HepG2 (cell line): ENCODE data around the gene VSNL1. TPM values are rescaled to one million over a fixed set of nuclear protein-coding genes. Genes with fewer than 3 reads are reported as not detected.
A peak's percentile ranks its signal among the peaks of the same experiment; 100 is the strongest.

Source experiments
- ARID2 ChIP-seq: sonication (generic); formaldehyde crosslinking; IDR thresholded peaks from 2 replicates; pipeline ENCODE4 v1.8.1; 2022; ENCODE audit warnings: mild to moderate bottlenecking, missing genetic modification reagents, borderline replicate concordance
- ATF1 ChIP-seq: IDR thresholded peaks from 2 replicates; pipeline ENCODE4 v1.6.1; 2016; ENCODE audit warnings: mild to moderate bottlenecking, control low read depth
- CEBPZ ChIP-seq: IDR thresholded peaks from 2 replicates; pipeline ENCODE4 v1.6.1; 2012; ENCODE audit warnings: low read length, improper control_type of control experiment
- DPF2 ChIP-seq: sonication (generic); formaldehyde crosslinking; IDR thresholded peaks from 2 replicates; pipeline ENCODE4 v1.4.0; 2020; ENCODE audit warnings: mild to moderate bottlenecking, low read depth, missing genetic modification reagents, borderline replicate concordance
- ETV5 ChIP-seq: IDR thresholded peaks from 2 replicates; pipeline ENCODE4 v1.6.1; 2018; ENCODE audit warnings: missing biosample characterization, missing genetic modification reagents, inconsistent platforms, borderline replicate concordance
- GLMP ChIP-seq: sonication (generic); formaldehyde crosslinking; IDR thresholded peaks from 2 replicates; pipeline ENCODE4 v1.9.0; 2021; ENCODE audit warnings: missing genetic modification reagents, mild to moderate bottlenecking, borderline replicate concordance
- IKZF5 ChIP-seq: IDR thresholded peaks from 2 replicates; pipeline ENCODE4 v1.6.1; 2018; ENCODE audit warnings: missing genetic modification reagents, mild to moderate bottlenecking, missing compliant biosample characterization
- JUNB ChIP-seq: sonication (generic); formaldehyde crosslinking; IDR thresholded peaks from 2 replicates; pipeline ENCODE4 v1.8.0; 2022; ENCODE audit warnings: missing genetic modification reagents, mild to moderate bottlenecking, borderline replicate concordance
- RAD51 ChIP-seq: fragments of 450-650 bp; IDR thresholded peaks from 2 replicates; pipeline ENCODE4 v1.6.1; 2016; ENCODE audit warnings: borderline replicate concordance
- STAT5B ChIP-seq: sonication (generic); formaldehyde crosslinking; IDR thresholded peaks from 2 replicates; pipeline ENCODE4 v1.4.0; 2020; ENCODE audit warnings: missing genetic modification reagents
- TFDP2 ChIP-seq: sonication (generic); formaldehyde crosslinking; IDR thresholded peaks from 2 replicates; pipeline ENCODE4 v1.4.0; 2020; ENCODE audit warnings: missing genetic modification reagents
- TMF1 ChIP-seq: sonication (generic); formaldehyde crosslinking; IDR thresholded peaks from 2 replicates; pipeline ENCODE4 v1.8.1; 2022; ENCODE audit warnings: low read depth, missing genetic modification reagents
- YEATS4 ChIP-seq: sonication (generic); formaldehyde crosslinking; IDR thresholded peaks from 2 replicates; pipeline ENCODE4 v1.4.0; 2020; ENCODE audit warnings: missing genetic modification reagents, borderline replicate concordance
- ZFY ChIP-seq: sonication (generic); formaldehyde crosslinking; IDR thresholded peaks from 2 replicates; pipeline ENCODE4 v1.4.0; 2020; ENCODE audit warnings: missing genetic modification reagents
- ZIK1 ChIP-seq: sonication (generic); formaldehyde crosslinking; IDR thresholded peaks from 2 replicates; pipeline ENCODE4 v1.5.0; 2020; ENCODE audit warnings: mild to moderate bottlenecking, low read depth, missing genetic modification reagents, borderline replicate concordance
- ZNF180 ChIP-seq: sonication (generic); formaldehyde crosslinking; IDR thresholded peaks from 2 replicates; pipeline ENCODE4 v1.4.0; 2020; ENCODE audit warnings: low read depth, missing genetic modification reagents, borderline replicate concordance
- ZNF274 ChIP-seq: sonication (generic); formaldehyde crosslinking; IDR thresholded peaks from 2 replicates; pipeline ENCODE4 v1.5.1; 2020; ENCODE audit warnings: mild to moderate bottlenecking, missing genetic modification reagents
- ZNF34 ChIP-seq: sonication (generic); formaldehyde crosslinking; IDR thresholded peaks from 2 replicates; pipeline ENCODE4 v1.4.0; 2020; ENCODE audit warnings: mild to moderate bottlenecking, missing genetic modification reagents, borderline replicate concordance
- ZNF382 ChIP-seq: sonication (generic); formaldehyde crosslinking; IDR thresholded peaks from 2 replicates; pipeline ENCODE4 v1.5.0; 2020; ENCODE audit warnings: missing genetic modification reagents, mild to moderate bottlenecking, borderline replicate concordance
- ZNF614 ChIP-seq: IDR thresholded peaks from 2 replicates; pipeline ENCODE4 v1.6.1; 2018; ENCODE audit warnings: missing biosample characterization, missing genetic modification reagents, inconsistent platforms, borderline replicate concordance
- ZNF768 ChIP-seq: sonication (generic); formaldehyde crosslinking; IDR thresholded peaks from 2 replicates; pipeline ENCODE4 v1.4.0; 2020; ENCODE audit warnings: missing genetic modification reagents
- ZNF816 ChIP-seq: sonication (generic); formaldehyde crosslinking; IDR thresholded peaks from 2 replicates; pipeline ENCODE4 v1.8.0; 2022; ENCODE audit warnings: missing genetic modification reagents, mild to moderate bottlenecking, borderline replicate concordance
- ZNF891 ChIP-seq: sonication (generic); formaldehyde crosslinking; IDR thresholded peaks from 2 replicates; pipeline ENCODE4 v1.5.0; 2020; ENCODE audit warnings: mild to moderate bottlenecking, missing genetic modification reagents
- ZSCAN12 ChIP-seq: sonication (generic); formaldehyde crosslinking; IDR thresholded peaks from 2 replicates; pipeline ENCODE4 v1.9.0; 2021; ENCODE audit warnings: mild to moderate bottlenecking, missing genetic modification reagents
- polyA plus RNA-seq, 8 experiments: library from polyadenylated mRNA; depleted of rRNA in 3 of 8; stranded (reverse) in 7 of 8; unstranded in 1 of 8; fragments of >200 nt; fragmentation: Illumina TruSeq in 4 of 8; extraction: Trizol in 4 of 8; gene quantifications; 2 replicates each; pipeline versions ENCODE4 v1.2.1 to v1.2.3, GENCODE V29; 2011 to 2016; ENCODE audit warnings: low read depth in 4 of 8, missing spikeins in 1 of 8, mixed read lengths in 1 of 8; ENCODE audit not compliant: insufficient read depth in 1 of 8
- total RNA-seq, 5 experiments: library from RNA; depleted of rRNA; stranded (reverse); fragments of >200 nt; fragmentation: Illumina TruSeq; extraction: Trizol; gene quantifications; 2 replicates each; pipeline ENCODE4 v1.2.3, GENCODE V29; 2016; ENCODE audit warnings: low read depth in 1 of 5

Gene VSNL1
- total and polyA plus RNA-seq, 2 of the 13 experiments (the other 11 are each of a cell fraction or from before 2014, with no cell fraction given): 63.2 to 95.9 TPM

GRCh38 chr2:17538022-17538843 is 2.3 kb upstream of the VSNL1 start (continued):
- TF ChIP-seq ETV5 (CRISPR knock-in tag) (0 out of 2 replicates have a peak, but pooled peaks have one; percentile 20), DPF2 (CRISPR knock-in tag) (no peak), CEBPZ (no peak), ZNF768 (CRISPR knock-in tag) (no peak), ZNF180 (CRISPR knock-in tag) (no peak), ATF1 (CRISPR knock-in tag) (peak; percentile 29; the same call in 1 of the 2 replicates), TMF1 (CRISPR knock-in tag) (no peak), ZSCAN12 (CRISPR knock-in tag) (no peak), ZNF891 (CRISPR knock-in tag) (no peak), ZNF382 (no peak), ZFY (no peak), ARID2 (CRISPR knock-in tag) (no peak), TFDP2 (no peak), GLMP (CRISPR knock-in tag) (no peak), ZNF816 (CRISPR knock-in tag) (no peak; the same call in 1 of the 2 replicates), IKZF5 (CRISPR knock-in tag) (0 out of 2 replicates have a peak, but pooled peaks have one; percentile 9), ZNF274 (CRISPR knock-in tag) (no peak), ZIK1 (CRISPR knock-in tag) (no peak), YEATS4 (no peak; the same call in 1 of the 2 replicates), ZNF34 (CRISPR knock-in tag) (no peak), STAT5B (CRISPR knock-in tag) (no peak), JUNB (CRISPR knock-in tag) (no peak), RAD51 (no peak), ZNF614 (no peak)
